Osteoblast (primary cell): ENCODE data around the gene METTL24. TPM values are rescaled to one million over a fixed set of nuclear protein-coding genes. Genes with fewer than 3 reads are reported as not detected.
A peak's percentile ranks its signal among the peaks of the same experiment; 100 is the strongest.

Experiments
- DNase-seq: peaks from one replicate; pipeline ENCODE4 v3.0.0; 2011; ENCODE audit warnings: low spot score, mixed read lengths; ENCODE audit not compliant: insufficient read length; ENCODE audit errors: missing footprints
- H2AFZ ChIP-seq: 2 replicates; pipeline ENCODE4 v1.6.0; 2011; ENCODE audit warnings: mild to moderate bottlenecking, low read length
- H3K27ac ChIP-seq: 2 replicates; pipeline ENCODE4 v1.5.1; 2011; ENCODE audit warnings: mild to moderate bottlenecking, low read depth, low read length, moderate library complexity
- H3K27me3 ChIP-seq: 2 replicates; pipeline ENCODE4 v1.6.0; 2012; ENCODE audit warnings: mild to moderate bottlenecking, control low read depth, inconsistent platforms, low read length, moderate library complexity; ENCODE audit not compliant: insufficient read depth
- H3K36me3 ChIP-seq: 2 replicates; pipeline ENCODE4 v1.5.1; 2011; ENCODE audit warnings: mild to moderate bottlenecking, low read length, control low read depth, moderate library complexity; ENCODE audit not compliant: insufficient read depth
- H3K4me1 ChIP-seq: 2 replicates; pipeline ENCODE4 v1.5.1; 2011; ENCODE audit warnings: mild to moderate bottlenecking, low read length, control low read depth, moderate library complexity; ENCODE audit not compliant: insufficient read depth
- H3K4me2 ChIP-seq: 2 replicates; pipeline ENCODE4 v1.6.0; 2011; ENCODE audit warnings: mild to moderate bottlenecking, low read length; ENCODE audit not compliant: insufficient read depth
- H3K4me3 ChIP-seq: fragments of 200-600 bp; sonication (generic); 3 replicates; pipeline ENCODE4 v1.5.1; 2012; ENCODE audit warnings: mild to moderate bottlenecking, low read length, inconsistent platforms; ENCODE audit not compliant: insufficient read depth
- H3K79me2 ChIP-seq: 2 replicates; pipeline ENCODE4 v1.6.0; 2012; ENCODE audit warnings: mild to moderate bottlenecking, low read length, control low read depth, inconsistent platforms; ENCODE audit not compliant: insufficient read depth
- H3K9me3 ChIP-seq: 2 replicates; pipeline ENCODE4 v1.5.1; 2011; ENCODE audit warnings: low read depth, low read length, control low read depth
- H4K20me1 ChIP-seq: 2 replicates; pipeline ENCODE4 v1.6.0; 2012; ENCODE audit warnings: mild to moderate bottlenecking, low read length, control low read depth; ENCODE audit not compliant: insufficient read depth
- CTCF ChIP-seq: IDR thresholded peaks from 2 replicates; pipeline ENCODE4 v1.5.1; 2011; ENCODE audit warnings: mild to moderate bottlenecking, low read depth, low read length, moderate library complexity; ENCODE audit errors: extremely low read depth
- total RNA-seq: library from RNA; depleted of rRNA; stranded (reverse); fragments of >200 nt; gene quantifications from 2 replicates; pipeline ENCODE4 v1.2.3, GENCODE V29; 2012

METTL24 gene
- total RNA-seq, 1 donor: 0.36 TPM

GRCh38 chr6:110345025-110345424 is 13.1 kb downstream of the METTL24 start:
- H4K20me1 ChIP-seq: no peaks in the 10 kb centered on the region
- no peak for TF ChIP-seq CTCF
- no peak for DNase-seq
- H3K4me1 ChIP-seq: no peaks in the 10 kb centered on the region
- H3K4me3 ChIP-seq: no peak overlapping the region
- no peaks in the 10 kb centered on the region for H3K79me2 ChIP-seq
- H3K27ac ChIP-seq: no peak overlapping the region
- H3K27me3 ChIP-seq: peaks cover 10% of the 10 kb centered on the region
- H3K4me2 ChIP-seq: no peak overlapping the region
- no peaks in the 10 kb centered on the region for H3K36me3 ChIP-seq
- no peaks in the 10 kb centered on the region for H3K9me3 ChIP-seq
- H2AFZ ChIP-seq: no peak overlapping the region

GRCh38 chr6:110342759-110343158 is 15.4 kb downstream of the METTL24 start:
- no peak overlapping the region for H2AFZ ChIP-seq
- H3K4me3 ChIP-seq: no peak overlapping the region
- H3K27ac ChIP-seq: no peak overlapping the region
- DNase-seq: no peak
- H4K20me1 ChIP-seq: no peaks in the 10 kb centered on the region
- H3K27me3 ChIP-seq: peaks cover 3% of the 10 kb centered on the region
- no peaks in the 10 kb centered on the region for H3K36me3 ChIP-seq
- H3K4me1 ChIP-seq: no peaks in the 10 kb centered on the region
- H3K4me2 ChIP-seq: no peak overlapping the region
- no peak for TF ChIP-seq CTCF
- H3K9me3 ChIP-seq: no peaks in the 10 kb centered on the region
- H3K79me2 ChIP-seq: no peaks in the 10 kb centered on the region

GRCh38 chr6:110341663-110342596 is 16.2 kb downstream of the METTL24 start:
- Histone ChIP-seq H3K9me3 (no peaks in the 10 kb centered on the region), H3K4me3 (no peak overlapping the region), H3K27me3 (peaks cover 3% of the 10 kb centered on the region), H2AFZ (no peak overlapping the region), H3K4me1 (no peaks in the 10 kb centered on the region), H3K79me2 (no peaks in the 10 kb centered on the region), H3K27ac (no peak overlapping the region), H3K36me3 (no peaks in the 10 kb centered on the region), H4K20me1 (no peaks in the 10 kb centered on the region), H3K4me2 (no peak overlapping the region)
- peak; percentile 40 for TF ChIP-seq CTCF
- DNase-seq: no peak

GRCh38 chr6:110341067-110341466 is 17.1 kb downstream of the METTL24 start:
- no peak for TF ChIP-seq CTCF
- Histone ChIP-seq H3K9me3 (no peaks in the 10 kb centered on the region), H2AFZ (no peak overlapping the region), H3K27ac (no peak overlapping the region), H3K27me3 (peaks cover 3% of the 10 kb centered on the region), H3K36me3 (no peaks in the 10 kb centered on the region), H3K4me1 (no peaks in the 10 kb centered on the region), H3K4me3 (no peak overlapping the region), H4K20me1 (no peaks in the 10 kb centered on the region), H3K4me2 (no peak overlapping the region), H3K79me2 (no peaks in the 10 kb centered on the region)
- DNase-seq: no peak
